HCT116 (cell line): ENCODE data around the gene CELF4.

ENCODE experiments used
- CBX3 ChIP-seq: IDR thresholded peaks from 2 replicates; pipeline ENCODE4 v1.6.1; 2012; ENCODE audit warnings: low read depth
- EZH2 ChIP-seq: fragments of 200-600 bp; sonication (generic); IDR thresholded peaks from 2 replicates; pipeline ENCODE4 v1.6.1; 2017; ENCODE audit warnings: antibody characterized with exemption, mixed run types
- EZH2phosphoT487 ChIP-seq: fragments of 200-600 bp; IDR thresholded peaks from 2 replicates; pipeline ENCODE4 v1.6.1; 2018; ENCODE audit warnings: antibody characterized with exemption, borderline replicate concordance
- FOSL1 ChIP-seq: IDR thresholded peaks from 2 replicates; pipeline ENCODE4 v1.6.1; 2012; ENCODE audit warnings: low read depth
- JUND ChIP-seq: IDR thresholded peaks from 2 replicates; pipeline ENCODE4 v1.6.1; 2012
- POLR2A ChIP-seq: IDR thresholded peaks from 2 replicates; pipeline ENCODE4 v1.7.0; 2011; ENCODE audit warnings: borderline replicate concordance; ENCODE audit not compliant: insufficient read depth, insufficient read length; ENCODE audit errors: extremely low read depth
- POLR2AphosphoS5 ChIP-seq: IDR thresholded peaks from 2 replicates; pipeline ENCODE4 v1.6.1; 2011; ENCODE audit warnings: mild to moderate bottlenecking, low read depth, low read length, moderate library complexity
- SRF ChIP-seq: IDR thresholded peaks from 2 replicates; pipeline ENCODE4 v1.6.1; 2012; ENCODE audit warnings: low read depth
- TCF7L2 ChIP-seq: IDR thresholded peaks from 2 replicates; pipeline ENCODE4 v1.7.0; 2011; ENCODE audit warnings: borderline replicate concordance, inconsistent platforms; ENCODE audit not compliant: insufficient read depth, insufficient read length; ENCODE audit errors: extremely low read depth
- ZFX ChIP-seq: fragments of 450-650 bp; IDR thresholded peaks from 2 replicates; pipeline ENCODE4 v1.6.1; 2017
- TF ChIP-seq, protein P1 (sequence below), 3 experiments: fragments of 200-600 bp in 1 of 3; sonication (generic) in 1 of 3; IDR thresholded peaks in 2 of 3; conservative IDR thresholded peaks in 1 of 3; 2 replicates each; pipeline ENCODE4 v1.5.1; 2012 to 2017; ENCODE audit warnings: low read depth in 2 of 3, low read length in 2 of 3, antibody characterized with exemption in 1 of 3, borderline replicate concordance in 1 of 3, control low read depth in 1 of 3, mild to moderate bottlenecking in 1 of 3, mixed read lengths in 1 of 3, mixed run types in 1 of 3, moderate library complexity in 1 of 3; ENCODE audit not compliant: insufficient read depth in 1 of 3
- TF ChIP-seq, protein P2 (sequence below): IDR thresholded peaks from 2 replicates; pipeline ENCODE4 v1.6.1; 2011; ENCODE audit warnings: mild to moderate bottlenecking, low read length, moderate library complexity; ENCODE audit not compliant: insufficient replicate concordance; ENCODE audit errors: extremely low read depth
- TF ChIP-seq, protein P3 (sequence below): IDR thresholded peaks from 2 replicates; pipeline ENCODE4 v1.6.1; 2012

DNA sequence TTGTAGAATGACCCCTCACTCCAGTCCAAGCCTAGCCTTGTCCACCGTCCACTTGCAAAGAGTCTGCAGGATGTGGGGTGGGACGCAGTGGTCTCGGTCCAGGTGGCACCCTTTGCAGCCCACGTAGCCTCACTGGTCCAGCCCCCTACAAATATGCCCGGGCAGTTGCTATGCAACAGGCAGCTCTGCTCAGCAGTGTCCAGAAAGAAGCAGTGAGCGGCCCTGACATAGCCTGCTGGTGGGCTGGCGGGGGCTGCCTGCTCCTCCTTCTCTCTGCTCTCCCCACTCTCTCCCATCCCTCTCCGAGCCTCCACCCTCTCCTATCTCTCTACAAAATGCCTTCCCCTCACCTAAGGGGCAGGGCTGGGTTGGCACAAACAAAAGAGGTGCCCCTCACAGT lies 233.4 kb downstream of the CELF4 start:
- TF ChIP-seq FOSL1 (no peak), TCF7L2 (no peak), POLR2A (no peak), EZH2 (no peak), POLR2AphosphoS5 (no peak), SRF (no peak), EZH2phosphoT487 (no peak), ZFX (no peak), CBX3 (no peak), JUND (no peak)
- TF ChIP-seq, protein P1, sequence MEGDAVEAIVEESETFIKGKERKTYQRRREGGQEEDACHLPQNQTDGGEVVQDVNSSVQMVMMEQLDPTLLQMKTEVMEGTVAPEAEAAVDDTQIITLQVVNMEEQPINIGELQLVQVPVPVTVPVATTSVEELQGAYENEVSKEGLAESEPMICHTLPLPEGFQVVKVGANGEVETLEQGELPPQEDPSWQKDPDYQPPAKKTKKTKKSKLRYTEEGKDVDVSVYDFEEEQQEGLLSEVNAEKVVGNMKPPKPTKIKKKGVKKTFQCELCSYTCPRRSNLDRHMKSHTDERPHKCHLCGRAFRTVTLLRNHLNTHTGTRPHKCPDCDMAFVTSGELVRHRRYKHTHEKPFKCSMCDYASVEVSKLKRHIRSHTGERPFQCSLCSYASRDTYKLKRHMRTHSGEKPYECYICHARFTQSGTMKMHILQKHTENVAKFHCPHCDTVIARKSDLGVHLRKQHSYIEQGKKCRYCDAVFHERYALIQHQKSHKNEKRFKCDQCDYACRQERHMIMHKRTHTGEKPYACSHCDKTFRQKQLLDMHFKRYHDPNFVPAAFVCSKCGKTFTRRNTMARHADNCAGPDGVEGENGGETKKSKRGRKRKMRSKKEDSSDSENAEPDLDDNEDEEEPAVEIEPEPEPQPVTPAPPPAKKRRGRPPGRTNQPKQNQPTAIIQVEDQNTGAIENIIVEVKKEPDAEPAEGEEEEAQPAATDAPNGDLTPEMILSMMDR (IDR thresholded peaks at IDR 0.05 in 2 of 3, conservative IDR thresholded peaks at IDR 0.05 in 1 of 3; ENCODE audit: borderline replicate concordance in 1 of 3, insufficient read depth in 1 of 3, low read depth in 2 of 3, low read length in 2 of 3): no peak
- TF ChIP-seq, protein P2, sequence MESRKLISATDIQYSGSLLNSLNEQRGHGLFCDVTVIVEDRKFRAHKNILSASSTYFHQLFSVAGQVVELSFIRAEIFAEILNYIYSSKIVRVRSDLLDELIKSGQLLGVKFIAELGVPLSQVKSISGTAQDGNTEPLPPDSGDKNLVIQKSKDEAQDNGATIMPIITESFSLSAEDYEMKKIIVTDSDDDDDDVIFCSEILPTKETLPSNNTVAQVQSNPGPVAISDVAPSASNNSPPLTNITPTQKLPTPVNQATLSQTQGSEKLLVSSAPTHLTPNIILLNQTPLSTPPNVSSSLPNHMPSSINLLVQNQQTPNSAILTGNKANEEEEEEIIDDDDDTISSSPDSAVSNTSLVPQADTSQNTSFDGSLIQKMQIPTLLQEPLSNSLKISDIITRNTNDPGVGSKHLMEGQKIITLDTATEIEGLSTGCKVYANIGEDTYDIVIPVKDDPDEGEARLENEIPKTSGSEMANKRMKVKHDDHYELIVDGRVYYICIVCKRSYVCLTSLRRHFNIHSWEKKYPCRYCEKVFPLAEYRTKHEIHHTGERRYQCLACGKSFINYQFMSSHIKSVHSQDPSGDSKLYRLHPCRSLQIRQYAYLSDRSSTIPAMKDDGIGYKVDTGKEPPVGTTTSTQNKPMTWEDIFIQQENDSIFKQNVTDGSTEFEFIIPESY: no peak
- TF ChIP-seq, protein P3, sequence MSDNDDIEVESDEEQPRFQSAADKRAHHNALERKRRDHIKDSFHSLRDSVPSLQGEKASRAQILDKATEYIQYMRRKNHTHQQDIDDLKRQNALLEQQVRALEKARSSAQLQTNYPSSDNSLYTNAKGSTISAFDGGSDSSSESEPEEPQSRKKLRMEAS: no peak
